CD4-positive, alpha-beta T cell (primary cell): ENCODE data around the gene PTCD2. TPM values are rescaled to one million over a fixed set of nuclear protein-coding genes. Genes with fewer than 3 reads are reported as not detected.

Experiments used
- ATAC-seq: fragments of 200-7000 bp; cut with Tn5 transposase; one replicate; pipeline ENCODE4 v1.10.0; 2022; ENCODE audit warnings: mild to moderate bottlenecking; ENCODE audit not compliant: poor library complexity
- CTCF ChIA-PET: fragments of 350-600 bp; sonication (Branson Sonifier 250); formaldehyde crosslinking; loops from one replicate; lab custom pipeline; 2021; ENCODE audit warnings: antibody characterized with exemption, inconsistent platforms; lab: Charles Lee
- POLR2A ChIA-PET: fragments of 350-600 bp; sonication (Branson Sonifier 250); formaldehyde crosslinking; loops from one replicate; lab custom pipeline; 2021; ENCODE audit warnings: antibody characterized with exemption, inconsistent platforms; lab: Charles Lee
- DNase-seq, 14 experiments: peaks; one replicate each; pipeline ENCODE4 v3.0.0-alpha.2; 2013 to 2020; ENCODE audit warnings: mixed read lengths in 2 of 14
- H3K27ac ChIP-seq, 2 donors: one replicate each; pipeline versions ENCODE4 v1.5.1 to v1.7.0; 2013; ENCODE audit warnings: low read length in 2 of 2, low read depth in 1 of 2, mild to moderate bottlenecking in 1 of 2
- H3K27me3 ChIP-seq, 2 experiments: 1 replicate in 1 of 2; 2 replicates in 1 of 2; pipeline versions ENCODE4 v1.6.1 to v1.7.0; 2013; ENCODE audit warnings: low read length in 2 of 2, control low read depth in 1 of 2, mild to moderate bottlenecking in 1 of 2, moderate library complexity in 1 of 2; ENCODE audit not compliant: insufficient read depth in 2 of 2, control insufficient read depth in 1 of 2
- H3K36me3 ChIP-seq: one replicate; pipeline ENCODE4 v1.6.1; 2013; ENCODE audit warnings: low read length, control low read depth; ENCODE audit not compliant: insufficient read depth
- H3K4me1 ChIP-seq: one replicate; pipeline ENCODE4 v1.6.1; 2013; ENCODE audit warnings: low read length, control low read depth; ENCODE audit not compliant: insufficient read depth
- H3K4me3 ChIP-seq: one replicate; pipeline ENCODE4 v1.5.1; 2013; ENCODE audit warnings: mild to moderate bottlenecking, low read length, moderate library complexity
- H3K9me3 ChIP-seq, 2 experiments: 1 replicate in 1 of 2; 2 replicates in 1 of 2; pipeline versions ENCODE4 v1.6.1 to v1.7.0; 2013; ENCODE audit warnings: low read length in 2 of 2, mild to moderate bottlenecking in 2 of 2, control low read depth in 1 of 2, moderate library complexity in 1 of 2; ENCODE audit not compliant: control insufficient read depth in 1 of 2, insufficient read depth in 1 of 2
- H3K27ac Mint-ChIP-seq: one replicate; pipeline ENCODE4 v1.8.0; 2020; ENCODE audit warnings: mixed read lengths
- H3K27me3 Mint-ChIP-seq: one replicate; pipeline ENCODE4 v1.8.0; 2021; ENCODE audit warnings: mixed read lengths
- H3K36me3 Mint-ChIP-seq: one replicate; pipeline ENCODE4 v1.8.0; 2021; ENCODE audit warnings: low read depth, mixed read lengths
- H3K4me1 Mint-ChIP-seq: one replicate; pipeline ENCODE4 v1.8.0; 2021; ENCODE audit warnings: low read depth, mixed read lengths
- H3K4me3 Mint-ChIP-seq: one replicate; pipeline ENCODE4 v1.8.0; 2020; ENCODE audit warnings: mild to moderate bottlenecking, mixed read lengths
- H3K9me3 Mint-ChIP-seq: one replicate; pipeline ENCODE4 v1.8.0; 2020; ENCODE audit warnings: mixed read lengths
- CTCF ChIP-seq: fragments of 200-600 bp; IDR thresholded peaks from one replicate; pipeline ENCODE4 v1.8.0; 2022; ENCODE audit warnings: antibody characterized with exemption, mild to moderate bottlenecking
- intact Hi-C, 2 experiments: fragments of 100-400 bp; cut with DNase I in 1 of 2; cut with micrococcal nuclease in 1 of 2; formaldehyde crosslinking; loops; one replicate each; pipeline versions ENCODE4 v1.15.1 to v1.9.0; 2023 to 2025; cut with DNase I, micrococcal nuclease
- total RNA-seq, 174 experiments: library from RNA in 2 of 174; stranded (reverse) in 2 of 174; gene quantifications; one replicate each; pipeline ENCODE4 v1.2.3 and lab custom pipeline; 2021 to 2026

Gene PTCD2
- total RNA-seq, 2 experiments from 2014 or later: 2.9 to 3.3 TPM

DNA sequence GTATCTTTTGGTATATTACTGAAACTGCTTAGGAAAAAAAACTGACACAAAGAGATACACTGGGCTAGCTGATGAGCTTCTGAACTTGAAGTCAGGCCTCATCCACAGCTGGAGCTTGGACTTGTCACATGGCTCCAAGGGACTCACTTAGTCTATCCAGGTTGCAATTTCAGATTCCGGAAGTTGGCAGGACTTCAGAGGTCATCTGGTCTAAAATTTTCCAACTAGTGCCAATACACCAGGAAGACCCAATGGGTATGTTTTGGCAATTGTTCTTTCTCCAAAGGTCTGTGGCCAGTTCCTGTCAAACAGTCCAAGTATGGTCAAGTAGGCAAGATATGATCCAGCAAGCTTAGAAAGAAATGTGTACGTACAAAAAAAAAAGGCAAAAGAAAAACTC, 36.8 kb upstream of the PTCD2 start:
- no peak for TF ChIP-seq CTCF
- Histone ChIP-seq H3K4me3 (no peak overlapping the region), H3K27me3 (no peaks in the 10 kb centered on the region), H3K4me1 (no peaks in the 10 kb centered on the region), H3K36me3 (peaks cover 17% of the 10 kb centered on the region), H3K27ac (no peak overlapping the region), H3K9me3 (no peaks in the 10 kb centered on the region)
- Mint-ChIP-seq H3K36me3 (peaks cover 84% of the 10 kb centered on the region), H3K27me3 (no peaks in the 10 kb centered on the region), H3K4me3 (no peak overlapping the region), H3K4me1 (no peaks in the 10 kb centered on the region), H3K27ac (no peak overlapping the region), H3K9me3 (no peaks in the 10 kb centered on the region)
- ChIA-PET POLR2A (no interaction called here), CTCF (no interaction called here)
- intact Hi-C loops: no loop called here
- ATAC-seq (no peak), DNase-seq (no peak)

DNA sequence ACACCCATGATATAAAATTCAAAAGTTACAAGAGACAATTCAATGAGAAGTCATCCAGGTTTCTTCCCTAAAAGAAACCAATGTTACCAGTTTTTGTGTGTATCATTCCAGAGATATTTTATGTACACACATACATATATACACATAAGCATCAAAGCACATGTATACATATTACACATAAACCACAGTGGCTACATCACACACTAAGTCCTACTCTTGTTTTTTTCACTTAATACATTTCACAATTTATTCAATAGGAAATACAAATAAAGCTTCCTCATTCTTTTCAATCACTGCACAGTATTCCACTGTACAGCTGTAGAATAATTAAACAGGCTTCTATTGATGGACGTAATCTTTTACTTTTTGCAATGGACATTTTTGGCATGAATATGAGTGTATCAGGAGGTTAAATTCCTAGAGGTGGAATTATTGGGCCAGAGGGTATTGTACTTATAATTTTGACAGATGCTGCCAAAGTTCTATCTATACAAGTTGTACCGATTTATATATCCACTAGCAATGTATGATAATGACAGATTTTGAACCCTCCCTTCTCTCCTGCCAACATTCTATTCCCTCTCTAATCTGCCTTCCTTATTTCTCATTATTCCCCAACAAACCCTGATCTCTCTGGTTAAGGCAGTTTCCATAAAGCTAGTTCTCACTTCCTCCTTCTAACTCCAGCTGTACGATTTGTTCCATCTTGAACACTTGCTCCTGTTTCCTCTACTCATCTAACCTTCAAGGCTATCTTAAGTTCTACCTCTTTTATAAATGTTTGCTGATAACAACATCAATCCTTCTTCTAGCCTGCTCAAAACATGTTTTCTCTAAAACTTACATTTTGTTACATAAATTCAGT, 35.4 kb upstream of the PTCD2 start:
- intact Hi-C loops: no loop called here
- ChIA-PET CTCF (no interaction called here), POLR2A (interaction anchor here (1.0 kb wide), 1 partner anchor 35 kb away, joined by 3 read pairs; the partner anchor contains the start of genes MRPS27 and PTCD2)
- H3K36me3 Mint-ChIP-seq: peaks cover 82% of the 10 kb centered on the region
- no peak overlapping the region for H3K4me3 Mint-ChIP-seq
- no peak overlapping the region for H3K27ac ChIP-seq
- H3K9me3 Mint-ChIP-seq: no peaks in the 10 kb centered on the region
- peaks cover 25% of the 10 kb centered on the region for H3K36me3 ChIP-seq
- no peak overlapping the region for H3K4me3 ChIP-seq
- no peak overlapping the region for H3K27ac Mint-ChIP-seq
- H3K4me1 ChIP-seq: no peaks in the 10 kb centered on the region
- H3K27me3 Mint-ChIP-seq: no peaks in the 10 kb centered on the region
- ATAC-seq (no peak), DNase-seq (no peak)
- H3K4me1 Mint-ChIP-seq: no peaks in the 10 kb centered on the region
- no peaks in the 10 kb centered on the region for H3K27me3 ChIP-seq
- H3K9me3 ChIP-seq: no peaks in the 10 kb centered on the region
- no peak for TF ChIP-seq CTCF

GRCh38 chr5:72285424-72285821, 34.8 kb upstream of the PTCD2 start:
- ChIA-PET CTCF (no interaction called here), POLR2A (interaction anchor here (1.0 kb wide), 1 partner anchor 35 kb away, joined by 3 read pairs; the partner anchor contains the start of genes MRPS27 and PTCD2)
- H3K4me1 Mint-ChIP-seq: no peaks in the 10 kb centered on the region
- no peaks in the 10 kb centered on the region for H3K9me3 ChIP-seq
- H3K27me3 ChIP-seq: no peaks in the 10 kb centered on the region
- H3K27me3 Mint-ChIP-seq: no peaks in the 10 kb centered on the region
- H3K27ac ChIP-seq: no peak overlapping the region
- no peak for DNase-seq
- no peak for TF ChIP-seq CTCF
- H3K27ac Mint-ChIP-seq: no peak overlapping the region
- H3K36me3 ChIP-seq: peaks cover 31% of the 10 kb centered on the region
- no peak overlapping the region for H3K4me3 Mint-ChIP-seq
- no peak overlapping the region for H3K4me3 ChIP-seq
- no peaks in the 10 kb centered on the region for H3K4me1 ChIP-seq
- ATAC-seq: no peak
- intact Hi-C loops: no loop called here
- H3K9me3 Mint-ChIP-seq: no peaks in the 10 kb centered on the region
- peaks cover 84% of the 10 kb centered on the region for H3K36me3 Mint-ChIP-seq
